ENCODE measurements around the gene FKBP11. TPM values are rescaled to one million over a fixed set of nuclear protein-coding genes. Genes with fewer than 3 reads are reported as not detected.
A peak's percentile ranks its signal among the peaks of the same experiment; 100 is the strongest.

Gene FKBP11
- total RNA-seq, 4 donors from 2014 or later: 12.1 to 35.9 (median 20.9) TPM

DNA sequence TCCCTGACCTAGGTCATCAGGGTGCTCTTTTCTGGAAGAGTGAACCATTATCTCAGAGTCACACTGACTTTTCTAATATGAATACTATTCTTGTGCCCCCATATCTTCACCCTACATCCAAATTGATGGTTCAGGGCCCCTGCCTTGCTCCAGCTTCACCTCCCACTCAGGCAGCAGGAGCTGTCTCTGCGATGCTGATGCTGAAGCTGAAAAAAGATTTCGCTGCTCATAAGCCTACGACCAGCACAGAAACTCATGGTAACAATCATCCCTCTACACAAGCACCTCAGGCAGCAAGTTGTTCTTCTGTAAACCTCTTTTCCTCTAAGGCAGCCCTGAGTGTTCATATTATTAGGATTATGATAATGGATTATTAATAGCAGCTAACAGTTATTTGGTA lies 28.8 kb upstream of the FKBP11 start:
- intact Hi-C loops (cut with DNase I; ENCODE audit: low total_unique reads): no loop called here
- WGBS, 2 donors (ENCODE audit: low coverage in 1 of 2): 92% methylated on average over 3 of the region's 3 CpGs; no CpG with 5 or more reads in 1 of the 2 donors

DNA sequence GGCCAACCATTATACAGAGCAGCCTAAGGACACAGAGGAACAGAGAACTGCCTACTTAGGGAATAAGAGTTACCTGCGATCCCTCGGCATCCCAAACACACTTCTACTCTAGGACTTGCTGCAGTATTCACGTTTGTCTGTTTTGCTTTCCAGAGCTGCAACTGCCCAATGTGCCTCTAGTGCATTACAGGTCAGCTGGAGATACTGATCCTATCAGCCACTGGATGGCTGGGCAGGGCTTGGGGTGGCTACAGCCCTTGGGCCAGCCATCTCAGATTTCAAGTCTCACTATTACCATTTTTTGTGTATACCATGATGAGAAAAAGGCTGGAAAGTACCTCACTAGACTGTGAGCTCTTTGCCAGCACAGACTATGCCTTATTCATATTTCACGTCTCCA lies 27.4 kb upstream of the FKBP11 start:
- no peak for TF ChIP-seq POLR2AphosphoS5 (IDR thresholded peaks at IDR 0.05)
- TF ChIP-seq EP300 (IDR thresholded peaks at IDR 0.05; ENCODE audit: low read depth): no peak
- no peak for TF ChIP-seq POLR2A (IDR thresholded peaks at IDR 0.05)
- TF ChIP-seq, protein P1, sequence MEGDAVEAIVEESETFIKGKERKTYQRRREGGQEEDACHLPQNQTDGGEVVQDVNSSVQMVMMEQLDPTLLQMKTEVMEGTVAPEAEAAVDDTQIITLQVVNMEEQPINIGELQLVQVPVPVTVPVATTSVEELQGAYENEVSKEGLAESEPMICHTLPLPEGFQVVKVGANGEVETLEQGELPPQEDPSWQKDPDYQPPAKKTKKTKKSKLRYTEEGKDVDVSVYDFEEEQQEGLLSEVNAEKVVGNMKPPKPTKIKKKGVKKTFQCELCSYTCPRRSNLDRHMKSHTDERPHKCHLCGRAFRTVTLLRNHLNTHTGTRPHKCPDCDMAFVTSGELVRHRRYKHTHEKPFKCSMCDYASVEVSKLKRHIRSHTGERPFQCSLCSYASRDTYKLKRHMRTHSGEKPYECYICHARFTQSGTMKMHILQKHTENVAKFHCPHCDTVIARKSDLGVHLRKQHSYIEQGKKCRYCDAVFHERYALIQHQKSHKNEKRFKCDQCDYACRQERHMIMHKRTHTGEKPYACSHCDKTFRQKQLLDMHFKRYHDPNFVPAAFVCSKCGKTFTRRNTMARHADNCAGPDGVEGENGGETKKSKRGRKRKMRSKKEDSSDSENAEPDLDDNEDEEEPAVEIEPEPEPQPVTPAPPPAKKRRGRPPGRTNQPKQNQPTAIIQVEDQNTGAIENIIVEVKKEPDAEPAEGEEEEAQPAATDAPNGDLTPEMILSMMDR (IDR thresholded peaks at IDR 0.05): no peak
- no peak overlapping the region for H3K4me3 ChIP-seq
- H3K9me3 ChIP-seq: no peaks in the 10 kb centered on the region
- 84% methylated on average over 4 of the region's 4 CpGs; no CpG with 5 or more reads in 1 of the 2 donors for WGBS, 2 donors (ENCODE audit: low coverage in 1 of 2)
- intact Hi-C loops (cut with DNase I; ENCODE audit: low total_unique reads): no loop called here
- no peaks in the 10 kb centered on the region for H3K27me3 ChIP-seq
- peaks cover 6 to 34% (median 19%) of the 10 kb centered on the region in 4 donors for H3K4me1 ChIP-seq
- in situ Hi-C loops (cut with MboI; ENCODE audit: low pct_ligation_motif_present in 1 of 4, low pct_unique_long_range_greater_than_20kb in 1 of 4, low sequenced_read_pairs in 3 of 4): no loop called here
- DNase-seq: no peak
- no peak overlapping the region for H3K27ac ChIP-seq
- H3K36me3 ChIP-seq: no peaks in the 10 kb centered on the region

More for the DNA sequence above, 28.8 kb upstream of the FKBP11 start:
- H3K27me3 ChIP-seq: no peaks in the 10 kb centered on the region
- TF ChIP-seq, protein P1 (IDR thresholded peaks at IDR 0.05): no peak
- no peak for TF ChIP-seq EP300 (IDR thresholded peaks at IDR 0.05; ENCODE audit: low read depth)
- no peak for TF ChIP-seq POLR2A (IDR thresholded peaks at IDR 0.05)
- no peak for TF ChIP-seq POLR2AphosphoS5 (IDR thresholded peaks at IDR 0.05)
- H3K4me3 ChIP-seq: no peak overlapping the region
- no peaks in the 10 kb centered on the region for H3K36me3 ChIP-seq
- in situ Hi-C loops (cut with MboI; ENCODE audit: low pct_ligation_motif_present in 1 of 4, low pct_unique_long_range_greater_than_20kb in 1 of 4, low sequenced_read_pairs in 3 of 4): no loop called here
- peaks cover 6 to 34% (median 23%) of the 10 kb centered on the region in 4 donors for H3K4me1 ChIP-seq
- no peak for DNase-seq
- H3K27ac ChIP-seq: no peak overlapping the region
- H3K9me3 ChIP-seq: no peaks in the 10 kb centered on the region

DNA sequence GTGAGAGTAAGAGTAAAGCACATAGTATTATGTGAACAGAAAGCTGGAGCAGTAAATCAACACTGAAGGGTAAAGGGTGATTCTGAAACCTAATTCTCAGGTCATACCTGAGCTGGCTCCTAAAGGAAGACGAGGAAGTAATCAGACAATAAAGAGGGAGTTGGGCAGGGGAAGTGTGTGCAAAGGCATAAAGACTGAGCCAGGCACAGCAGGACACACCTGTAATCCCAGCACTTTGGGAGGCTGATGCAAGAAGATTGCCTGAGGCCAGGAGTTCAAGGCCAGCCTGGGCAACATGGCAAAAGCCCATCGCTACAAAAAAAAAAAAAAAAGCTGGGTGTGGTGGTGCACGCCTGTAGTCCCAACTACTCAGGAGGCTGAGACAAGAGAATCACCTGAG lies 22.4 kb upstream of the FKBP11 start:
- intact Hi-C loops (cut with DNase I; ENCODE audit: low total_unique reads): no loop called here
- TF ChIP-seq, protein P1 (IDR thresholded peaks at IDR 0.05): no peak
- TF ChIP-seq POLR2AphosphoS5 (IDR thresholded peaks at IDR 0.05): peak in 2 of 3 donors; percentile 28 to 58
- peak overlapping the region; percentile 52 to 81 (median 66) for H3K27ac ChIP-seq

DNA sequence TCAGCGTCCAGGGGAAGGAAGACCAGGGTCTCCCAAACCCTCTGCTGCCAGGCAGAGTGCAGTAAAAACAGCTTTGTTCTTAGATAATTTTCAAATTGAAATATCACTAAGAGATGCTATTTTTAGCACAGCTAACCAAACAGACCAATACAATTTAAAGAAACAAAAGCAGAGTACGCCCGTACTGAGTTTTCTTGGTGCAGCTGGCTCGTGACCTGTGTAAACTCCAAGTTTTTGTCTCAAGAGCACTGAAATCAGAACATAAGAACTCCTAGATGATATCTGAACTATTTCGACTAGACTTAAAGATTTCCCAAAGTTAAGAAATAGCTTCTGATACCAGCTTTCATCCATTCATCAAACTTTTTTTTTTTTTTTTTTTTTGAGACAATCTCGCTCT lies 21.7 kb upstream of the FKBP11 start:
- H3K36me3 ChIP-seq: no peaks in the 10 kb centered on the region
- TF ChIP-seq POLR2A (IDR thresholded peaks at IDR 0.05) (no peak), EP300 (IDR thresholded peaks at IDR 0.05; ENCODE audit: low read depth) (no peak), POLR2AphosphoS5 (IDR thresholded peaks at IDR 0.05) (no peak)
- TF ChIP-seq, protein P1 (IDR thresholded peaks at IDR 0.05): no peak
- H3K4me3 ChIP-seq: no peak overlapping the region
- no peaks in the 10 kb centered on the region for H3K9me3 ChIP-seq
- no peak for DNase-seq
- no peaks in the 10 kb centered on the region for H3K27me3 ChIP-seq
- H3K27ac ChIP-seq: peak overlapping the region; percentile 52 to 81 (median 66)
- H3K4me1 ChIP-seq: peaks cover 0 to 30% (median 17%) of the 10 kb centered on the region in 4 donors
- intact Hi-C loops (cut with DNase I; ENCODE audit: low total_unique reads): no loop called here
- in situ Hi-C loops (cut with MboI; ENCODE audit: low pct_ligation_motif_present in 1 of 4, low pct_unique_long_range_greater_than_20kb in 1 of 4, low sequenced_read_pairs in 3 of 4): no loop called here
- 57 to 73% methylated on average over 3 to 6 of the region's 6 CpGs for WGBS, 2 donors (ENCODE audit: low coverage in 1 of 2)

More for the DNA sequence above, 22.4 kb upstream of the FKBP11 start:
- Histone ChIP-seq H3K27me3 (no peaks in the 10 kb centered on the region), H3K36me3 (no peaks in the 10 kb centered on the region), H3K4me1 (peaks cover 0 to 30% (median 17%) of the 10 kb centered on the region in 4 donors), H3K4me3 (no peak overlapping the region), H3K9me3 (no peaks in the 10 kb centered on the region)
- in situ Hi-C loops (cut with MboI; ENCODE audit: low pct_ligation_motif_present in 1 of 4, low pct_unique_long_range_greater_than_20kb in 1 of 4, low sequenced_read_pairs in 3 of 4): no loop called here
- peak; percentile 51 for DNase-seq
- WGBS, 2 donors (ENCODE audit: low coverage in 1 of 2): 37 to 71% methylated on average over 3 of the region's 3 CpGs

Measured in transverse colon (tissue), 4 donors.